ENCODE measurements around the gene SYNDIG1L. TPM values are rescaled to one million over a fixed set of nuclear protein-coding genes. Genes with fewer than 3 reads are reported as not detected.
"Not testable (repeated sequence)": the region's sequence is repeated elsewhere in the genome, so short reads cannot be mapped to it uniquely, and the experiment has no call there.

The SYNDIG1L gene
- total RNA-seq, 2 experiments from 2014 or later: not detected

DNA sequence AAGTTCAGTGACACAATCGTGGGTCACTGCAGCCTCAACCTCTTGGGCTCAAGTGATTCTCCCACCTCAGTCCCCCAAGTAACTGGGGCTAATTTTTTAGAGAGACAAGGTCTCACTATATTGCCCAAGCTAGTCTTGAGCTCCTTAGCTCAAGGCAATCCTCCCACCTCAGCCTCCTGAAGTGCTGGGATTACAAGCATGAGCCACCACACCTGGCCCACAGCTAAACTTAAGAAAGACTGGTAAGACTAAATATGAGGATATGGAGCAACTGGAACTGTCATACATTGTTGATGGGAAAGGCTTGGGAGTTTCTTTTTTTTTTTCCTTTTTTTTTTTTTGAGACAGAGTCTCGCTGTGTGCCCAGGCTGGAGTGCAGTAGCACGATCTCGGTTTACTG, 43.8 kb downstream of the SYNDIG1L start:
- ATAC-seq: no peak

DNA sequence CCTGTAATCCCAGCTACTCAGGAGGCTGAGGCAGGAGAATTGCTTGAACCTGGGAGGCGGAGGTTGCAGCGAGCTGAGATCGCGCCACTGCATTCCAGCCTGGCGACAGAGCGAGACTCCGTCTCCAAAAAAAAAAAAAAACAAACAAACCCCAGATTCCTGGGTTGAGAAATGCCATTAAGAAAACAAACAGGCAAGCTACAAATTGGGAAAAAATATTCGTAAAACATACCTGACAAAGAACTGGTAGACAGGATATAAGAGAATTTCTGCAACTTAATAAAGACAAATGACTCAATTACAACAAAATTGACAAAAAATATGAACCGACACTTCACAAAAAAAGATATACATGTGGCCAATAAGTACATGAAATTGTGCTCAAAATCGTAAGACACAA, 44.4 kb downstream of the SYNDIG1L start:
- DNase-seq; H3K4me3 Mint-ChIP-seq; intact Hi-C loops (cut with DNase I, micrococcal nuclease); POLR2A ChIA-PET; H3K36me3 Mint-ChIP-seq (ENCODE audit: low read depth); H3K27me3 Mint-ChIP-seq; H3K9me3 Mint-ChIP-seq (ENCODE audit: low read depth); ATAC-seq; H3K27ac Mint-ChIP-seq; H3K4me1 Mint-ChIP-seq: not testable (repeated sequence)
- CTCF ChIA-PET: interaction anchor here (0.7 kb wide), 1 partner anchor 12 kb away, joined by 3 read pairs; no protein-coding TSS in a partner anchor

More for the DNA sequence above, 43.8 kb downstream of the SYNDIG1L start:
- CTCF ChIA-PET: interaction anchor here (0.6 kb wide), 1 partner anchor 59 kb away, joined by 4 read pairs; no protein-coding TSS in a partner anchor
- no peak overlapping the region for H3K4me3 Mint-ChIP-seq
- H3K27ac Mint-ChIP-seq: no peak overlapping the region
- no peaks in the 10 kb centered on the region for H3K4me1 Mint-ChIP-seq
- intact Hi-C loops (cut with DNase I, micrococcal nuclease): no loop called here
- H3K9me3 Mint-ChIP-seq (ENCODE audit: low read depth): no peaks in the 10 kb centered on the region
- no peak for DNase-seq
- H3K36me3 Mint-ChIP-seq (ENCODE audit: low read depth): no peaks in the 10 kb centered on the region
- no peaks in the 10 kb centered on the region for H3K27me3 Mint-ChIP-seq
- POLR2A ChIA-PET: interaction anchor here (0.6 kb wide), 1 partner anchor 313 kb away, joined by 3 read pairs; no protein-coding TSS in a partner anchor

DNA sequence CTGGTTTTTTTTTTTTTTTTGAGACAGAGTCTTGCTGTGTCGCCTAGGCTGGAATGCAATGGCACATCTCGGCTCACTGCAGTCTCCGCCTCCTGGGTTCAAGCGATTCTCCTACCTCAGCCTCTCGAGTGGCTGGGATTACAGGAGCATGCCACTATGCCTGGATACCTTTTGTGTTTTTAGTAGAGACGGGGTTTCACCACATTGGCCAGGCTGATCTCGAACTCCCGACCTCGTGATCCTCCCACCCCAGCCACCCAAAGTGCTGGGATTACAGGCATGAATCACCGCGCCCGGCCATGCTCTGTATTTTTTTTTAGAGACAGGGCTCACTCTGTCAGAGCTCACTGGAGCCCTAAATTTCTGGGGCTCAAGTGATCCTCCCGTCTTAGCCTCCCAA, 45.2 kb downstream of the SYNDIG1L start:
- intact Hi-C loops (cut with DNase I, micrococcal nuclease): no loop called here
- Mint-ChIP-seq H3K4me1 (no peaks in the 10 kb centered on the region), H3K27ac (no peak overlapping the region), H3K9me3 (ENCODE audit: low read depth) (no peaks in the 10 kb centered on the region), H3K36me3 (ENCODE audit: low read depth) (no peaks in the 10 kb centered on the region), H3K27me3 (no peaks in the 10 kb centered on the region), H3K4me3 (no peak overlapping the region)
- POLR2A ChIA-PET: no interaction called here
- ATAC-seq: no peak
- no peak for DNase-seq
- CTCF ChIA-PET: interaction anchor here (0.7 kb wide), 1 partner anchor 11 kb away, joined by 3 read pairs; no protein-coding TSS in a partner anchor

DNA sequence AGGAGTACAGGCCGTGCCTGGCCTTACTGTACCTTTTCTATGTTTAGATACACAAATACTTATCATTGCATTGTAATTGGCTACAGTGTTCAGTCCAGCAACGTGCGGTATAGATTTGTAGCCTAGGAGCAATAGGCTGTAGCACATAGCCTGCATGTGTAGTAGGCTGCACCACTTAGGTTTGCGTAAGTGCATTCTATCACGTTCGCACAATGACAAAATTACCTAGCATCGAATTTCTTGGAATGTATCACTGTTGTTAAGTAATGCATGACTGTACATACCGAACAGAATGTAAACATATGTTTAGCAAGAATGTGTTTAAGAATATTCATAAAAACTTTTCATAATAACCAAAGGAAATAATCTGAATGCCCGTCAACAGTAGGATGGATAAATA, 45.8 kb downstream of the SYNDIG1L start:
- Mint-ChIP-seq H3K4me3 (no peak overlapping the region), H3K4me1 (no peaks in the 10 kb centered on the region), H3K9me3 (ENCODE audit: low read depth) (no peaks in the 10 kb centered on the region), H3K27ac (no peak overlapping the region), H3K36me3 (ENCODE audit: low read depth) (no peaks in the 10 kb centered on the region), H3K27me3 (no peaks in the 10 kb centered on the region)
- no peak for DNase-seq
- intact Hi-C loops (cut with DNase I, micrococcal nuclease): no loop called here
- ATAC-seq: no peak
- POLR2A ChIA-PET: no interaction called here
- CTCF ChIA-PET: no interaction called here

DNA sequence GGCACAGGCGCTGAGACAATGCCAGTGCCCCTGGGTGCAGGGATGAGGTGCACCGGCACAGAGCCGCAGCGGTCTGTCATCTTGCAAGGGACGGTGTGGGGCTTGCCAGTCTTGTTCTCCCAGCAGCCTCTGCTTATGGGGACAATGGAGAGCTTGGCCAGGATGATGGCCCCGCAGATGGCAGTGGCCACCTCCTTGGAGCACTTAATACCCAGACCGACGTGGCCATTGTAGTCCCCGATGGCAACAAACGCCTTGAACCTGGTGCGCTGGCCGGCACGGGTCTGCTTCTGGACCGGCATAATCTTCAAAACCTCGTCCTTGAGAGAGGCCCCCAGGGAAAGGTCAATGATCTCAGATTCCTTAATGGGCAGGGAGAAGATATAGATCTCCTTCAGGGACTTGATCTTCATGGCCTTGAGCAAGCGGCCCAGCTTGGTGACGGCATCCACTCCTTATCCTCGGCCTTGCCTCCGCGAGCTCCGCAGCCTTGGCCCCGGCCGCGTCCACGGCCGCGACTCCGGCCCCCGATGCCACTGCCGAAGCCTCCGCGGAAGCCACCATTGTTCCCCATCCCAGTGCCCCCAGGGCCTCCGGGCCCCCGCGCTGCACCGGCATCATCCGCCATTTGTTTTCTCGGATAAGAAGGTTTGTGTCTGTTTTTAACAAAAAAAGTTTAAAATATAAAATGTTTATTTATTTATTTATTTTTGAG, 47.9 kb downstream of the SYNDIG1L start:
- no peak for ATAC-seq
- CTCF ChIA-PET: interaction anchor here (0.6 kb wide), 1 partner anchor 10 kb away, joined by 3 read pairs; no protein-coding TSS in a partner anchor
- H3K4me3 Mint-ChIP-seq: no peak overlapping the region
- intact Hi-C loops (cut with DNase I, micrococcal nuclease): no loop called here
- H3K9me3 Mint-ChIP-seq (ENCODE audit: low read depth): no peaks in the 10 kb centered on the region
- no peak overlapping the region for H3K27ac Mint-ChIP-seq
- no peak for DNase-seq
- no peaks in the 10 kb centered on the region for H3K4me1 Mint-ChIP-seq
- peaks cover 2% of the 10 kb centered on the region for H3K27me3 Mint-ChIP-seq
- POLR2A ChIA-PET: no interaction called here
- no peaks in the 10 kb centered on the region for H3K36me3 Mint-ChIP-seq (ENCODE audit: low read depth)

DNA sequence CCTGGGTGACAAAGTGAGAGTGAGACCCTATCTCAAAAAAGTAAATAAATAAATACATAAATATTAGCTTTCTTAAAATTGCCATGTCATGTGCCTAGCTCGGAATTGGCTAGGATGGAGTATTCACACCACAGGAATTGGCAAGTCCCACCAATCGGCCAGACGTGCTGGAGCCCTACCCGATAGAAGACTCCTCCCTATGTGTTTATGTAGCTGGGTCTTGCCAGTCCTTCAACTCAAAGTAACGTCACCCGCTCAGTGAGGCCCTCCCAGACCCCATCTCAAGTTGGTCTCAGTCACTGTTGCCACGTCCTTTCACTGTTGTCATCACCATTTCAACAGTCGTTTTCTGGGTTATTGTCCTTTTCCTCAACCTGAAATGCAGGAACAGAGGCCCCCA, 57.6 kb downstream of the SYNDIG1L start:
- Mint-ChIP-seq H3K27me3 (peaks cover 10% of the 10 kb centered on the region), H3K4me1 (no peaks in the 10 kb centered on the region), H3K36me3 (ENCODE audit: low read depth) (no peaks in the 10 kb centered on the region), H3K27ac (no peak overlapping the region), H3K9me3 (ENCODE audit: low read depth) (no peaks in the 10 kb centered on the region), H3K4me3 (no peak overlapping the region)
- intact Hi-C loops (cut with DNase I, micrococcal nuclease): no loop called here
- DNase-seq (no peak), ATAC-seq (no peak)
- ChIA-PET CTCF (interaction anchor here (0.7 kb wide), 1 partner anchor 9 kb away, joined by 3 read pairs; no protein-coding TSS in a partner anchor), POLR2A (no interaction called here)

DNA sequence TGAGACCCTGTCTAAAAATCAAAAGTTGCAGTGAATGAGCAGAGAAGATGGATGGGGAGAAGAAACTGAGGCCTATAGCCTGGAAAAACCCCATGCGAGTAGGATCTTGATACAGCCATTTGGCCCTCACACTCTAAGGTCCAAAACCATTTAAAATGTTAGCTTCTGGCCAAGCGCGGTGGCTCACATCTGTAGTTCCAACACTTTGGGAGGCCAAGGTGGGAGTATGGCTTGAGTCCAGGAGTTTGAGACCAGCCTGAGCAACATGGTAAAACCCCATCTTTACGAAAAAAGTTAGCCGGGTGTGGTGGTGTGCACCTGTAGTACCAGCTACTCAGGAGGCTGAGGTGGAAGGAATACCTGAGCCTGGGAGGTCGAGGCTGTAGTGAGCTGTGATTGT, 58.0 kb downstream of the SYNDIG1L start:
- CTCF ChIA-PET: interaction anchor here (0.7 kb wide), 1 partner anchor 10 kb away, joined by 3 read pairs; no protein-coding TSS in a partner anchor

DNA sequence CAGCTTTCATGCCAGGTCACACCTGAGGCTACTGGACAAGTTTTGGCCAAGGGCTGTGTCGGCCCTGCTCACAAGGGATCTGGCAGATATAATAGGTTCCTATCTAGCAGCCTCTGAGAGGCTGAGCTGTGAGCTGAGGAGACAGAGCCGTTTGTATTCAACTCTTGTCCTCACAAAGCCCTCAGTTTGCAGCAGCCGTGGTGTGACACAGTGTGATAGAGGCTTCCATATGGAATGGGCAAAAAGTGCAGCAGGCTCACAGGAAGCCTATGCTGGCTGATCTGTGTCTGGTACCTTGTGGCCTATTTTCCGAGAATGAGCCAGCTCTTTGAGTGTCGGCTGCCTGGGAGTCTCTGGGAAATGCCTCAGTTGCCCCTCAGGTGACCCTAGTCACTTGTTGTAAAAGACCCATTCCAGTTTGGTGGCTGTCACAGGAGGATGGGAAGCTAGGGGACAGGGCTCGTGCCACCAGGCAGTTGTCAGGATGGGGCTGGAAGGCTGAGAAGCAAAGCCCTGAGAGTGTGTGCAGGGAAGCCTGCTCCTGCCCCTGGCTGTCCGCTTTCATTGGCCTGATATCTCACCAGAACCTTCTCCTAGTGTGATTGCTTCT, 61.6 kb downstream of the SYNDIG1L start:
- H3K4me3 Mint-ChIP-seq: no peak overlapping the region
- H3K36me3 Mint-ChIP-seq (ENCODE audit: low read depth): no peaks in the 10 kb centered on the region
- DNase-seq: no peak
- H3K9me3 Mint-ChIP-seq (ENCODE audit: low read depth): no peaks in the 10 kb centered on the region
- no peaks in the 10 kb centered on the region for H3K4me1 Mint-ChIP-seq
- ChIA-PET CTCF (interaction anchor here (0.5 to 1.6 kb wide), 4 partner anchors 28 to 136 kb away, joined by 3 to 4 read pairs (median 3); no protein-coding TSS in a partner anchor), POLR2A (no interaction called here)
- ATAC-seq: no peak
- peaks cover 9% of the 10 kb centered on the region for H3K27me3 Mint-ChIP-seq
- no peak overlapping the region for H3K27ac Mint-ChIP-seq
- intact Hi-C loops (cut with DNase I, micrococcal nuclease): loop anchor here in 1 of 2 experiments (5.0 kb wide), 1 partner anchor 438 kb away; no protein-coding TSS in a partner anchor

More for the DNA sequence above, 58.0 kb downstream of the SYNDIG1L start:
- no peak for ATAC-seq
- Mint-ChIP-seq H3K36me3 (ENCODE audit: low read depth) (no peaks in the 10 kb centered on the region), H3K4me3 (no peak overlapping the region), H3K4me1 (no peaks in the 10 kb centered on the region), H3K27me3 (peaks cover 10% of the 10 kb centered on the region), H3K27ac (no peak overlapping the region), H3K9me3 (ENCODE audit: low read depth) (no peaks in the 10 kb centered on the region)
- POLR2A ChIA-PET: no interaction called here
- intact Hi-C loops (cut with DNase I, micrococcal nuclease): no loop called here
- no peak for DNase-seq

DNA sequence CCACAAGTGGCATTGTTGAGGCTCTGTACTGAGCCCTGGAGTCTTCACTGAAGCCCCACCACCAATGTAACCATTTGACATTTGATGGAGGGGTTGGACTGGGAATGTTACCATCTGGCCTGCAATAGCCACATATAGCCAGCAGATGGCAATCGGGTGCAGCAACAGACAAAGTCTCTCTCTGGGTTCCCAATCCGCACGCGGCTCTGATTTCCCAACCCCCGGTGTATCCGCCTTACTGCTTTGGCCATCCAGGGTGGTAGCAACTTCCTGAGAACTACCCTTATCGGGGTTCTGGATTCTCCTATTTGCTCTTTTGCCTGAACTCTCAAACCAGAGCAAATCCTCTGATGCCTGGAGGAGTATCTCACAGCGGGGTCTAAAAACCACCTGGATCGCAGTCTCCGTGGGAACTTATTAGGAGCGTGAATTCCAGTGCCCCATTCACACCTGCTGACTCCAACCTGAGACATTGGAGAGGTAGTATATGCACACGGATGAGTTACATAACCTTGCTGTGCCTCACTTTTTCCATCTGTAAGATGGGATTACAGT, 63.6 kb downstream of the SYNDIG1L start:
- intact Hi-C loops (cut with DNase I, micrococcal nuclease): loop anchor here (1.0 to 5.0 kb wide), 5 partner anchors 130 to 440 kb away; partner anchors contain the start of genes LTBP2 (in 2 of the 2), ISCA2 (in 1 of the 2) and NPC2 (in 1 of the 2)
- H3K36me3 Mint-ChIP-seq (ENCODE audit: low read depth): no peaks in the 10 kb centered on the region
- ATAC-seq: peak; percentile 79
- H3K4me1 Mint-ChIP-seq: no peaks in the 10 kb centered on the region
- no peak overlapping the region for H3K4me3 Mint-ChIP-seq
- H3K27ac Mint-ChIP-seq: no peak overlapping the region
- H3K27me3 Mint-ChIP-seq: peaks cover 9% of the 10 kb centered on the region
- DNase-seq: peak; percentile 80
- POLR2A ChIA-PET: no interaction called here
- CTCF ChIA-PET: interaction anchor here (0.6 to 1.6 kb wide), 5 partner anchors 30 to 613 kb away, joined by 3 to 5 read pairs (median 4); no protein-coding TSS in a partner anchor
- H3K9me3 Mint-ChIP-seq (ENCODE audit: low read depth): no peaks in the 10 kb centered on the region

DNA sequence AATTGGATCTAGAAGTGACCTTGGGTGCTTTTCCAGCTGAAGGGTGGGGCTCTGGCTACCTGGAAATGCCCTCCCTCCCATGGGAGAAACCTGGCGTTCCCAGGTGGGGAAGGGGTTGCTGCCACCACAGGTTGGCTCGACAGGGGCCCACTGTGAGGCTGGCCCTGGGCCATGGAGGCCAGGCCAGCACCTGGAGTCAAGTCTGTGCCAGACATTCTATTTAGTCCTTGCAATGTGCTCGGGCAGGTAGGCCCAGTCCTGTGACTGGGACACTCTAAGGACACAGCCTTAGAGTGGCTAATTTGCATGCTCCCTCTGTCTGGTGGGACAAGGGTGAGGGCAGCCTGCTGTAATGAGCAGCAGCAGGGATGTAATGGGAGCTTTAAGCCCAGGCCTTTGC, 65.8 kb downstream of the SYNDIG1L start:
- POLR2A ChIA-PET: no interaction called here
- CTCF ChIA-PET: interaction anchor here (0.7 kb wide), 2 partner anchors 118 to 267 kb away, joined by 3 to 6 read pairs; no protein-coding TSS in a partner anchor
- ATAC-seq (no peak), DNase-seq (no peak)
- H3K9me3 Mint-ChIP-seq (ENCODE audit: low read depth): no peaks in the 10 kb centered on the region
- H3K4me1 Mint-ChIP-seq: no peaks in the 10 kb centered on the region
- no peaks in the 10 kb centered on the region for H3K36me3 Mint-ChIP-seq (ENCODE audit: low read depth)
- intact Hi-C loops (cut with DNase I, micrococcal nuclease): loop anchor here in 1 of 2 experiments (5.0 kb wide), 1 partner anchor 442 kb away; no protein-coding TSS in a partner anchor
- peaks cover 5% of the 10 kb centered on the region for H3K27me3 Mint-ChIP-seq
- H3K4me3 Mint-ChIP-seq: no peak overlapping the region
- H3K27ac Mint-ChIP-seq: no peak overlapping the region

DNA sequence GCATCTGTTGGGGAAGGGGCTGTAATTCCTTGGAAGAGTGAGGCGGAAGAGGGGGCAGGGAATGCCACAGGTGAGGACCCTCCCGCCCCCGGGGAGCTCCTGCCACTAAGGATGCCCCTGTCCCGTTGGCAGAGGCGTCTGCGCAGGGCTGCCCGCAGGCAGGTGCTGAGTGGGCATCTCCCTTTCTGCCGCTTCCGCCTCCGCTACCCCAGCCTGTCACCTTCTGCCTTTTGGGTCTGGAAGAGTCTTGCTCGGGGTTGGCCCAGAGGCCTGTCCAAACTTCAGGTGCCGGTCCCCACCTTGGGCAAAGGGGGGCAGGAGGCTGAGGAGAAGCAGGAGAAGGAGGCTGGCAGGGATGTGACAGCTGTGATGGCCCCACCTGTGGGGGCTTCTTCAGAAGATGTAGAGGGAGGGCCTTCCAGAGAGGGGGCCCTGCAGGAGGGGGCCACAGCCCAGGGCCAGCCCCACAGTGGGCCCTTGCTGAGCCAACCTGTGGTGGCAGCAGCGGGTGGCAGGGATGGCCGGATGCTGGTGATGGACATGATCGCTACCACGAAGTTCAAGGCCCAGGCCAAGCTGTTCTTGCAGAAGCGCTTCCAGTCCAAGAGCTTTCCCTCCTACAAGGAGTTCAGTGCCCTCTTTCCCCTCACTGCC, 67.7 kb downstream of the SYNDIG1L start:
- peaks cover 2% of the 10 kb centered on the region for H3K27me3 Mint-ChIP-seq
- DNase-seq (no peak), ATAC-seq (no peak)
- H3K4me1 Mint-ChIP-seq: no peaks in the 10 kb centered on the region
- ChIA-PET POLR2A (no interaction called here), CTCF (interaction anchor here (0.5 to 1.0 kb wide), 2 partner anchors 16 to 381 kb away, joined by 3 read pairs; no protein-coding TSS in a partner anchor)
- no peak overlapping the region for H3K4me3 Mint-ChIP-seq
- H3K9me3 Mint-ChIP-seq (ENCODE audit: low read depth): no peaks in the 10 kb centered on the region
- intact Hi-C loops (cut with DNase I, micrococcal nuclease): no loop called here
- H3K27ac Mint-ChIP-seq: no peak overlapping the region
- H3K36me3 Mint-ChIP-seq (ENCODE audit: low read depth): no peaks in the 10 kb centered on the region

Data from activated CD4-positive, alpha-beta T cell treated with anti-CD3 and anti-CD28 coated beads for 36 hours (primary cell).